Activated CD4-positive, CD25-positive, alpha-beta regulatory T cell (primary cell): Measurements from ENCODE around the gene METTL17.

Experiments
- DNase-seq, 4 experiments: peaks; one replicate each; lab custom pipeline; 2025; lab: John Stamatoyannopoulos, UW

The METTL17 gene

DNA sequence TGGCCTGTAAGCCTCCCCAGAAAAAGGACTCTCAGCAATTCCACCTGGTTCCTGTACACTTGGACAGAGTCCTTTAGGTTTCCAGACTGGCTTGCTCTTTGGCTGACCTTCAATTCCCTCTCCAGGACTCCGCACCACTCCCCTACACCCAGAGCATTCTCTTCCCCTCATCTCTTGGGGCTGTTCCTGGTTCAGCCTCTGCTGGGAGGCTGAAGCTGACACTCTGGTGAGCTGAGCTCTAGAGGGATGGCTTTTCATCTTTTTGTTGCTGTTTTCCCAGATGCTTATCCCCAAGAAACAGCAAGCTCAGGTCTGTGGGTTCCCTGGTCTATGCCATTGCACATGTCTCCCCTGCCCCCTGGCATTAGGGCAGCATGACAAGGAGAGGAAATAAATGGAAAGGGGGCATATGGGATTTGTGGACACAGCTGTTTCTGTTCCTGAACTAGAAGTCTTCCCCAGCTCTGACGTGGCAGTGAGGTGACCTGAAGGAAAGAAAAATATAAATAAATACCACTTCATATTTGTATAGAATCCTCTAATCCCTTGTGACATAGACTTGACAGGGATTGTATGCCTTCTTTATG, 53.7 kb downstream of the METTL17 start:
- DNase-seq = no peak

GRCh38 chr14:21043974-21044618, 54.3 kb downstream of the METTL17 start:
- no peak for DNase-seq
